Measurements from ENCODE around the gene BDP1.
"Not testable (repeated sequence)": the region's sequence is repeated elsewhere in the genome, so short reads cannot be mapped to it uniquely, and the experiment has no call there.

BDP1 gene, protein sequence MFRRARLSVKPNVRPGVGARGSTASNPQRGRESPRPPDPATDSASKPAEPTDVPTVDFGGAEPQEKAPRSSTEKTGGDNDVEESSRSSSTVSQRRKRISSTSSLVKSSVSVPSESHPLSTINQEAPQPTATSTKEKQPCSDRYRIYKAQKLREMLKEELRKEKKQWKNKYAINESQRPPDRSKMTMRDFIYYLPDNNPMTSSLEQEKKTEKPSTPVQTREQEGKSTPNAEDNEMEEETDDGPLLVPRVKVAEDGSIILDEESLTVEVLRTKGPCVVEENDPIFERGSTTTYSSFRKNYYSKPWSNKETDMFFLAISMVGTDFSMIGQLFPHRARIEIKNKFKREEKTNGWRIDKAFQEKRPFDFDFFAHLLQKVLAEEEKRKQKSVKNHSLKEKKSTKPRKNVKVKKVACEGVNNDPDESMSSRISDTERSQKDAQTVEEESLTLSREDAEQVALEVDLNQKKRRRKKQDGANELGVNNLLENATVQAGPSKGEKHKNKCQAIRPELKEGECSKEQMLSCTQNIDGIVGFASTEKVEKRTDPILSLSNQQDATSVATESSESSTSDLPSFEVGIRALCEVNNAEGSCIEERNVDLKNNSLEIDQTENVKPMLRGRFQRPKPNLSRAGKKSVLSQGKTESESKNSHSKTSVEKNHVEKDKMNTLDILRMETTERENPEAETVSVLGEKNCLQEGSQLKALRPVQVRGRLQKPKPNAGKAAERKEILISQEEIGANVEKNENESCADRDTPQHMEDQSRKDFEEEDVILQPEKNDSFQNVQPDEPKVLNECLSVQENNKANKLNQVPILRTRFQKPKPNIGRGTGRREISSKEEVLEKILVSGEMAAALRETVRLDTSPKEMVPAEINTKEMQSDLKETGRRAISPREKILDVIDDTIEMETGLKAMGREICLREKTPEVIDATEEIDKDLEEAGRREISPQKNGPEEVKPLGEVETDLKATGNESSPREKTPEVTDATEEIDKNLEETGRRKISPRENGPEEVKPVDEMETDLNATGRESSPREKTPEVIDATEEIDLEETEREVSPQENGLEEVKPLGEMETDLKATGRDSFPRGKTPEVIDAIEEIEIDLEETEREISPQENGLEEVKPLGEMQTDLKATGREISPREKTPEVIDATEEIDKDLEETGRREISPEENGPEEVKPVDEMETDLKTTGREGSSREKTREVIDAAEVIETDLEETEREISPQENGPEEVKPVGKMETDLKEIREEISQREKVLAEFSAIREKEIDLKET (N-terminal part only)

DNA sequence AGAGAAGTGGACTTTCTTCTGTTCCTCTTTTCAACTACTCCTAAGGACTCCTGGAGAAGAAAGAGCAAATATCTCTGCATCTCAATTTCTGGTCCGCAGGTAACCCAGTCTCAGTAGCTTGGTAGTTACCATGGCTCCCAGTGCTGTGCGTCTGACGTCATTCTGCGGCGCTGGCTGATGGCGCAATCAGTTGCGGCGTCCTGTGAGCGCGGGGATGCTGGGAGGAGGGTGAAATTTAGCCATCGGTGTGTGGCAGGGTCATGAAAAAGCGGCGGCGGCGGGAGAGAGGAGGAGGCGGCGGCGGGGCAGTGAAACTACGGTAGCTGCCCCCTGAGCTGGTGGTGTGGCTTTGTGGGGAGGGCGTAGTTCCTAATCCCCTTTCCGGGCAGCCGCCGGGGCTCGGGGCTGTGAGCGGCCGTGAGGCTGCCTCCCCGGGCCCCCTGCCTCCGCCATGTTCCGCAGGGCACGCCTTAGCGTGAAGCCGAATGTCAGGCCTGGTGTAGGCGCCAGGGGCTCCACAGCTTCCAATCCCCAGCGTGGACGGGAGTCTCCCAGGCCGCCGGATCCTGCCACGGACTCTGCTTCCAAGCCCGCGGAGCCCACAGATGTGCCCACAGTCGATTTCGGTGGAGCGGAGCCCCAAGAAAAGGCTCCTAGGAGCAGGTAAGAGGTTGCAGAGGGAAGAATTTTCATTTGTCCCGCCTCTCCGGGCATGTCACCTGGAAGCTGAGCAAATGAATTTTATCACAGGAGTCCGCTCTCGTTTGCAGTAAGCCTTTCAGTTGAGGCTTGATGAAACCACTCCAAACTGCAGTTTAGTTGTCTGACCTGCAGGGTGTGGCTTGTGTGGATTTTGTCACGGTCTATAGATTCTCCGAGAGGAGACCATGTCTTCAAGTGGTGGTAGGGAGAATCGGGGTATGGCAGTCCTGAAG is at the start of gene BDP1:
BDP1 (plus strand) TSS at position 225 of the 935 bp plus-strand sequence; CDS start at position 452, 227 bp downstream.
- DNase-seq, result peak; percentile 96

DNA sequence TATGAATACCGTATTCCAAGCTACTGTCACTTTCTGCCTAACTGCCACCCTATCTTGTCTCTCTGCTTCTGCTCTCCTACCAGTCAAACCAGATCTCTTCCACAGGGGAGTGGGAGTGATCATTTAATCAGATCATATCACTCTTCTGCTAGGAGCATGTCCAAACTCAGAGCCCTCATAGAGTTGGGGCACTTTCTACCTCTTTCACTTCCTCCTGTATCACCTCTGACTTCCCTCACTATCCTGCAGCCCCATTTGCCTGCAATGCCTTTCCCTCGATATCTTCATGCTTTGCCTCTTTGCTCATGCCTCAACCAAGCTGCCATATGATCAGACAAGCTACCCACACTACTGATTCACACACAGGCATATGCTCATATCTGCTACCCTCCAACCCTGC is 45.4 kb upstream of the BDP1 start:
- DNase-seq, result not testable (repeated sequence)

DNA sequence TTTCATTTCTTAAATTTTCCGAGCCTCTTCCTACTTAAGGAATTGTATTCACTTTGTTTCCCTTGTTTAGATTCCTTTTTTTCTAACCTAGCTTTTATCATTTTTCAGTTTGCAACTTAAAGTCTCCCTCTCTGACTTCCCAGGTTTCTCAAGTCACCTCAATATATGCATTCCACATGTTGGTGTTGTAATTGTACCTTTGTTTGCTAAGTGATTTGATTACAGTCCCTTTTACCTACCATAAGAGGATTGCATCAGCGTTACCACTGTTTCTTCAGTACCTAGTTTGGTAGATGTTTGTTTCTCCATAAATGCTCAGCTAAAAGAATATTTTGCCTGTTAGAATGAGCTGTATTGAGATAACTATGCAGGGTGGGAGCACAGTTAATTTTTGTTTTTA is 39.8 kb upstream of the BDP1 start:
- not testable (repeated sequence) for DNase-seq

DNA sequence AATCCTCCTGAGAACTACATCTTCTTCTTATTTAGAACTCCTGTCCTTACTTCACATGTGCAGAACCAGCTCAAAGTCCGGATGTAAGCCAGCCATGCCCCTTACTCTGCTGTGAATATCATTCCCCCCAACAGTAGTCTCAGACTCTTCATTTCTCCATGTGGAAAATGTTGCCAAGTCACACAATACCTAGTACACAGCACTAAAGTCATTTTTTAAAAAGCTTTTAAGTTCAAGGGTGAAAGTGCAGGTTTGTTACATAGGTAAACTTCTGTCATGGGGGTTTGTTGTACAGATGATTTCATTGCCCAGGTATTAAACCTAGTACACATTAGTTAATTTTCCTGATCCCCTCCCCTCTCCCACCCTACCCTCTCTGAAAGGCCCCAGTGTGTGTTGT is 37.4 kb upstream of the BDP1 start:
- not testable (repeated sequence) for DNase-seq

DNA sequence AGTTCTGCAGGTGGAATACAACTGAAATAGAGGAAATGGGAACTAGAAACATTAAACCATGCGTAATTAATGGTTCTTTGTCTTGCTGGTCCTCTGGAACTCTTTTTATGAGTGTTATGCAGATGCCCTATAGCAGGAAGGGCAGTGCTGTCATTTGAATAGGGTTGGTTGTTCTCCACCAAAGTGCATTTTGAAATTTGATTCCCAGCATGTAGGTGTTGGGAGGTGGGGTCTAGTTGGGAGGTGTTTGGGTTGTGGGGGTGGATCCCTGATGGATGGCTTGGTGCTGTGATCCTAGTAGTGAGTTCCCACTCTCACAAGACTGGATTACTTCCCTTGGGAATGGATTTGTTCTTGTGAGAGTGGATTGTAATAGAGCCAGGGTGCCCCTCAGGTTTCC is 34.2 kb upstream of the BDP1 start:
- DNase-seq, result not testable (repeated sequence)

DNA sequence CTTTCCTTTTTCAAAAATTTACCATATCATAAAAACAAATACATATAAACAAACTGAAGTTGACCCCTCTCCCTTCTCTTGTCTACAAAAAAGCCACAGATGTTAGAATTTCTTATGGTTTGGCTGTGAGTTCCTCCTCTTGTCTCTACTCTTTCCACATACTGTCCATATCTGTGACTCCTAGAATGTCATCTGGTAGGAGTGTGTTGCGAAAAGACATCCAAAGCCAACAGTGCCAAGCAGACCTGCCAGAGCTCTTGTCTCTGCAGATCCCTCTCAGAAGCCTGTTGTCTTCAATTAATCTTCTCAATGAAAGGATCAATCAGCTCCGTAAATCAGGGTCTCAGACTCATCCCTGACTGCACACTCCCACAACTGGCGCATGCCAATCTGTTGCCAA is 31.6 kb upstream of the BDP1 start:
- not testable (repeated sequence) for DNase-seq

DNA sequence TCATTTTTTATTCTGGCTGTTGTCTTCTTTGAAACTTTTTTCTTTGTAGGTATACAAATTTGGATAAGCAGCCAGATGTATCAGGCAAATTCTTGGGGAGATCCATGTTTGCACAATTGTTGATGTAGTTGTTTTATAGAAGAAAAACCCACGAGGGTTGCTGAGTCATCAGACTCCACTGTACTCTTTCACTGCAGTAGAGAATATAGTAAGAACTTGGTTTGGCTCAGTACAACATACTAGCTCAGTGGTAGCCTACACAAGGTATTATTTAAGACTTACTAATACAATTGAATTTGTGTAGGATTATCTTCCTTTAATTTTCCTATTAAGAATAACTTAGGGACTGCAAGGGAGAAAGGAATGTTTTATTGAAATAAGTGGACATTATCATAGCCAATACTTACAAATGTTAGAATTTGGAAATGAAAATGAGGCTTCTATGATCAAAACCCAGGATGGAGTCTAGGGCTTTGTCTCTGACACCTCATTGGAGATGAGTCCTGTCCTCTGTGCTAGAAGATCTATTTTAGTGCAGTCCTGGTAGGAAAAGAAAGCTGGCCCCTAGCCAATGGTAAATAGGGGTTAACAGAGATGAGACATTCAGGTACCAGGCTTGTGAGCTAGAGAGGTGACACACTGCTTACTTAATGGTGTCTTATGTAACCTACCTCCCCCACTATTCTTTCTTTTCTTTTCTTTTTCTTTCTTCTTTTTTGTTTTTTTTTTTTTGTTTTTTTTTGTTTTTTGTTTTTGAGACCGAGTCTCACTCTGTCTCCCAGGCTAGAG is 28.6 kb upstream of the BDP1 start:
- not testable (repeated sequence) for DNase-seq

DNA sequence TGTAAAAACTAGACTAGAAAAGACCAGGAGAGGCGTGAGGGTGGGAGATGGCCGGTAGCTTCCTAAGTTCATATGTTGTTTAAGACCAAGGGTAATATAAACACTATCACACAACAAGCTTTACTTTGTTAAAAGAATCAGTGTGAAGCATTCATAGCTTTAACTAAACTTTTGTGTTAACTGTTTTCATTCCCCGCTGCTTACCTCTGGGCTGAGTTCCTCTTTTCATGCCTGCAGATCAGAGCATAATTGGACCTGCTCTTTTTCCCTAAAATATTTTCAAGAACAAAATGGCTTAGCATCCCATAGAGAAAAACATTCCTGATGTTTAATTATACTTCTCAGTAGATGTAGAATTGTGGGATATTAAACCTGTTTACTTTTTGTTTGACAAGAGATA is 23.0 kb upstream of the BDP1 start:
- DNase-seq, result not testable (repeated sequence)

DNA sequence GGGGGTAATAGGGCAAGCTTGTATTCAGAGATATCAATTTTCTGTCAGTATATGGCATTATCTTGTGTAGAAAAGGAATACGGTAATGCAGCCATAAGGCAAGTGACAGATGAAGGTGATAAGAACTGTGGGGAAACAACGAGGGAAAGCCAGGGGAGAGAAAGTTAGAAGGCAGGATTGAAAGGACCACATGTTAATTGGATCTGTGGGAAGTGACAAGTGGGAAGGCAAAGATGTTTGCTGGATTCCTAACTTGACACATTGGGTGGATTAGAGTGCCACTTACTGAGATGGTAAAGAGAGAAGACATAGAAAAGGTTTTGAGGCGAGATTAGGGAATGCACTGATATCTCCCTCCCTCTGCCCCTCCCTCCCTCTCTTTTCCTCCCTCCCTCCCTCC is 20.6 kb upstream of the BDP1 start:
- not testable (repeated sequence) for DNase-seq

DNA sequence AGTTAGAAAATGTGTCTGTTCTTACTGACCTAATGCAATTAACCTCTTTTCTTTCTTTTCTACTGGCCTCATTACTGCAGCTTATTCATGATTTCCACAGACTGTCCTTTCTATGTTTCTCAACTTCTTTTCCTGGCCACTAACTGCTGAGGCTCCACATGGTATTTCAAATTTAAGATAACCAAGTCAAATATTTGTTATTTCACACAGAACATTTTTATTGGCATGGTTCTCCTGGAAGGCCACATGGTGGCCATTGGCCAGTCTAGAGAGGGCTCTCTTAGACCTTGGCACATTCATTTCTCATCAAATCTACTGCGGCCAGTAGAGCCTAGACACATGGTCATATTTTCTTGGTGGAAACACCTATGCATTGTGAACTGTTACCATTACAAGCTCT is 13.9 kb upstream of the BDP1 start:
- not testable (repeated sequence) for DNase-seq

DNA sequence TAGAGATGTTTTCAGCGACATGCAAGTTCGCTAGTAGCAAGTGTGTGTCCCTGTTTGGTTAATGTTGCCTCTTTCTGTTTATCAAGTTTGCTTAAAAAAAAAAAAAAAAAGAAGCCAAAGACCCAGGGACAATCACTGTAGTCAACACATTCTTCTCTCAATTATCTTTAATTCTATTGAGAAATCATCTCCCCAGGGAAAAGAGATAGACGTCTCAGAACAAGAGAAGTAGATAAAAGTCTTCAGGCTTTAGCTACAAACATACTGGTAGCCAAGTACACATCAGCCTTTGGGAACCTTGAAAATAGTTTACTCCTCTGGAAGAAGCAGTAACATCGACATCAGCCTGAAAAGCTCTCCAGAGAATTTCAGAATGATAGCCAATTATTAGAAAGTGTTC is 11.6 kb upstream of the BDP1 start:
- not testable (repeated sequence) for DNase-seq

DNA sequence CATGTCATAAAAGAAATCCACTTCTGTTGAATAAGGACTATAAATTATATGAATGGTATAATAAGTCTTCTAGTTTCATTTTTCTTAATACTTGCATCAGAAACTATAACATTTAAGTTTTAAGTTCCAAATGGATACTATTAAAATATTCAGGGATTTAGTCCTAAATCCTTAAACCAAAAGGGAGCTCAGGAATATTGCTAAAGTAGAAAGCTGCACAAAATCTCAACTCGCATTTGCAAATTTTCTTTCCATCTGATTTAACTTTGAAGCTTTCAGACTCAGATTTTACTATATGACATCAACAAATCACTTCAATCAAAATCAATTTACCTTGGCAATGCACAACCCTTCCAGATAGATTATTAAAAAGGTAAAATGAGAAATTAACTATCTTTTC is 10.4 kb upstream of the BDP1 start:
- not testable (repeated sequence) for DNase-seq

DNA sequence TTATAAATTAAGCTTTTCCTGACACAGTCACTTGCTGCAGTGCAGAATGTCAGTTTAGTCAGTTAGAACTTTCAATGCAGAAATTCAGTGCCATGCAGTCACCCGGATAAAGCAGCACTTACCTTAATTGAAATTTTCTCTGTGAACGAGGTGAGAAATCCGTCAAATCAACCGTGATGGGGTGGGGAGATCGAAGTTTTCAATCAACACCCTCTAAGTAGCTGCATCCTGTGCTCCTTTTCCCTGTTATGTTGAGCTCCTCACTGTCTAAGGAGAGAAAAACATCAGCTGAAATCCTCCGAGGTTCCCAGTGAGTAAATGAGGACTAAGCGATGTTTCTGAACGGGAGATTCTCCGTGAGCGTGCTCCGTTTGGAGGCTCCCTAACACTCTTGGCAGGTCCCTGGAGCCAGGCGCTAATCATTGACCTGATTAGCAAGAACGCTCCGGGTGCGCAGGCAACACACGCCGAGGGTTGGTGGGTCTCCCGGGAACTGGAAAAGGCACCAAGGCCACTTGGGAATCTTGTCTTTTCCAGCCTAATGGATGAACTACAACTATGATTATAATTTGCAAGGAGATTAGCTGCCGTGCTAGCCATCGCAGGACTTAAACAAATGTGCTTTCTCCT is 9.8 kb upstream of the BDP1 start:
- not testable (repeated sequence) for DNase-seq

DNA sequence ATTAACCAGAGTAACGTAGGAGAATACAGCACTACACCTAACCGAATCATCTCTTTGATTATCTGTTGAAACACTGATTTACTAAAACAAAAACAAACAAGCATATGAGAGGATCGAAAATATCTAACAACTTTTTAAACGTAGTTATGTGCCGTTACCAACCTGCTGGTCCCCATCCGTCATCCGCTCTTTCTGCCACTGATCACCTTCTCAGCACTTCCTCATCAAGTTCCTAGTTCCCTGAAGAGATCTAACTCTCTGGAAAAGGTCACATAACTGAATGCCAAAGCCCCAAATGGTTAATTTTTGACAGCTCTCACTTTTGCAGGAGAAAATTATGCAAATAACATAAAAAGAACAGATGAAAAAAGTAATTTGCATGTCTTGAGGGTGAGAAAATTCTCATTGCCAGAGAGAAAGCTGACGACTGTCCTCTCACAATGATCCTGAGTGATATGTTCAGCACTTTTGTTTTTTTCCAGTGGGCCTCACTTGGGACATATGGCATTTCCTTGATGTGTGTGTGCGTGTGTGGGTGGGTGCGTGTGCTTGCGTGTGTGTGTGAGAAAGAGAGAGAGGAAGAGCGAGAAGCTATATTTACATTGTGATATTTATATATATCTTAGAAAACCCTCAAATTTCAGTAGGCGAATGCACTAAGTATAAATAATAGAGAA is 8.8 kb upstream of the BDP1 start:
- DNase-seq, result not testable (repeated sequence)

DNA sequence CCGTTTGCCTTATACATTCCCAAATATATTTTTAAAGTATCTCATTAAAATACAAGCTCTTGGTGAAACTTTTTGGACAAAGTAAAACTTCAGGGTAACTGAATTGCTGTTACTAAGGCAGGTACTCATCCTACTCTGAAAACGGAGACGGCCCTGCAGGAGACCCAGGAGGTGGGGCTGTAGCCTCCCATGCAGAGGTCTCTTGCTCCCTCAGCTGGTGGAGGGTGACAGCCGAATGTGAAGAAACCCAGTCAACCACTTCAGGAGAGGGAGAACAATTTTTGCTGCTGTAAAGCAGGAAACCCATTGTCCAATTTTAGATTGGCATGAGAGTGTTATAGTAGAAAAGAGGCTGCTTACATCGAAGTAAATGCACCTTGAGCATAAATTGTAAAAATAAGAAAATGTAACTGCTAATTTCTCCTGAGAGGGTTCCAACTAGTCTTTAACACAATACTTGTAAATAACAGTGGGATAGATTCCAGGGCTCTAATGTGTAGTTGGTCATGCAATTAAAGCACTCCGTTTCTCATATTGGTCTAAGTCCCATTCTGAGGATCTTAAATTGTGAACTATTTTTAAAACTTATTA is 8.1 kb upstream of the BDP1 start:
- peak; percentile 29 for DNase-seq

DNA sequence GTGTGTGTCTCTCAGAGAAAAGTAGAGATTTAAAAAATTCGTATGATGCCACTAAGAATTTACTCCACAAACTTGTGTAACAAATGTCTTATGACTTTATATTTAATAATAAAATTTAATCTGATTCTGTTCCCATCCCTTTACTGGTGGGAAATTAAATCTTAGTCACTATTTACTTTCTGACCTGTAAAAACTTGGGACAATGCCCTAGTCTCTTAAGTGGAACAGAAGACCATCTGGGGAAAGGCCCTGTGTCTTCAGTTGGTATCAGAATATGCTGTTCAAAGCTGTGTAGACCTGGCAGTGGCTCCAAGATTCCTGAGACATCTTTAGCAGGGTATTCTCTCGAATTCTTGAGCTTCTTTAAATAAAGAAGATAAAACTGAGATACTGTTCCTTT is 2.6 kb upstream of the BDP1 start:
- no peak for DNase-seq

DNA sequence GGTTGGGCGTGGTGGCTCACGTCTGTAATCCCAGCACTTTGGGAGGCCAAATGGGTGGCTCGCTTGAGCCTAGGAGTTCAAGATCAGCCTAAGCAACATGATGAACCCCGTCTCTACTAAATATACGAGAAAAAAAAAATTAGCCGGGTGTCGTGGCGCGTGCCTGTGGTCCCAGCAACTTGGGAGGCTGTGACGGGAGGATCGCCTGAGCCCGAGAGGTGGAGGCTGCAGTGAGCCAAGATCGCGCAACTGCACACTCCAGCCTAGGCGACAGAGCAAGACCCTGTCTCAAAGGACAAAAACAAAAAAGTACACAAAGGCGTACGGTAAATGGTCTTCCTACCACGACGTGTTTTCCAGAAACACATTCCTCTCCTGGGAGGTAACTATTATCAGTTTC is 538 bp upstream of the BDP1 start:
- DNase-seq, result no peak

DNA sequence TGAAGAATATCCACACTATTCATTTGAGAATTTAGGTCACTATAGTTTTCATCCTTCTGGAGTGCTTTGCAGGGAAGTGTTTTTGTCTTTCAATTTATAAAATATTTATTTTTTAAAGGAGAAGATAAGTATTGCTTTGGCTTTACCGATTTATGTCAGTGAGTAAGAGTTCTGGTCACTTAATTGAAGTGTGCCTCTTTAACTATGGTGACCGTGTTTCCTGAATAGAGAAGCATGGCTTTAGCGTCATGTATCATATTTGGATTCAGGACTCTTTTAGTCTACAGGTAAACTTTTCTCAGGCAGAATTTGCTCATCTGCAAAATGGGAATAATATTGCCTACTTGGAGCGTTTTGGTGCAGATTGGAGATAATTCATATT is 902 bp downstream of the BDP1 start:
- DNase-seq, result no peak

DNA sequence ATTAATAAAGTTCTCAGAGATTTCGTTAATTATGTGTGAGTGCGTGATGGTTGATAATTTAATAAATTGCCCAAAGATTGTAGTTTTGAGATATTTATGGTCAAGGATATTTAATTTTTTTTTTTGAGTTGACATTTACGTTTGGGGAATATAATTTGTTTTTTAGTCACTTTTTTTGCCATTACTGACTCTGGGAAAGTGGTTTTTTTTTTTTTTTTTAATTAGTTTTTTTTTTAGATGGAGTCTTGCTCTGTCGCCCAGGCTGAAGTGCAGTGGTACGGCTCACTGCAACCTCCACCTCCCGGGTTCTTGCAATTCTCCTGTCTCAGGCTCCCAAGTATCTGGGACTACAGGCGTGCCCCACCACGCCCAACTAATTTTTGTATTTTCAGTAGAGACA is 1.7 kb downstream of the BDP1 start:
- no peak for DNase-seq

DNA sequence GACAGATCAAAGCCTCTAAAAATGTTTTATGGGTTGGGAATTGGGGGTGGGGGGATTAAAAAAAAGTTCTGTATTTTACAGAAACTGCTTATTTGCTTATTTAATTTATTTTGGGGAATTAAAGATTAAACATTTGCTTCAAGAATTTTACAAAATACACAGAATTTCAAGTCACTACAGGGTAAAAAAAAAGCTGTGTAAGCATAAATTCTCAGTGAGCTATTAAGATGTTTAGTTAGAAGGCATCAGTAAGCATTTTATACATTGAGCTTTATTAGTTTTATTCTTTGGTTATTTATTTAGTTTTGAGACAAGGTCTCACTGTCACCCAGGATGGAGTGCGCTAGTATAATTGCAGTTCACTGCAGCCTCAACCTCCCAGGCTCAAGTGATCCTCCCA is 5.2 kb downstream of the BDP1 start:
- DNase-seq, result no peak

Measured in stimulated activated CD4-positive, alpha-beta T cell treated with anti-CD3 and anti-CD28 coated beads, Interleukin-12 subunit alpha, Interleukin-12 subunit beta, amount 100 ng/mL, for 4 hours (primary cell).